Measurements from ENCODE around the gene DTNBP1.

Gene DTNBP1

GRCh38 chr6:15513131-15513771, 149.6 kb downstream of the DTNBP1 start:
- DNase-seq, result no peak

GRCh38 chr6:15512721-15513120, 150.1 kb downstream of the DTNBP1 start:
- DNase-seq, result no peak

GRCh38 chr6:15512126-15512525, 150.7 kb downstream of the DTNBP1 start:
- no peak for DNase-seq

GRCh38 chr6:15511248-15512125, 151.3 kb downstream of the DTNBP1 start:
- DNase-seq, result no peak

- DNase-seq, result no peak
Measured at GRCh38 chr6:15510536-15511247, 152.1 kb downstream of the DTNBP1 start.

GRCh38 chr6:15510121-15510520, 152.7 kb downstream of the DTNBP1 start:
- DNase-seq, result no peak

GRCh38 chr6:15509335-15509933, 153.4 kb downstream of the DTNBP1 start:
- no peak for DNase-seq

GRCh38 chr6:15508931-15509330, 153.9 kb downstream of the DTNBP1 start:
- DNase-seq, result no peak

- no peak for DNase-seq
Measured at GRCh38 chr6:15508441-15508871, 154.4 kb downstream of the DTNBP1 start.

GRCh38 chr6:15507746-15508145, 155.1 kb downstream of the DTNBP1 start:
- DNase-seq, result no peak

GRCh38 chr6:15507221-15507620, 155.6 kb downstream of the DTNBP1 start:
- DNase-seq, result no peak

- DNase-seq, result no peak
Measured at GRCh38 chr6:15506066-15506465, 156.8 kb downstream of the DTNBP1 start.

- DNase-seq, result no peak
Measured at GRCh38 chr6:15505463-15505918, 157.3 kb downstream of the DTNBP1 start.

- DNase-seq, result no peak
Measured at GRCh38 chr6:15504581-15505350, 158.1 kb downstream of the DTNBP1 start.

GRCh38 chr6:15504040-15504495, 158.8 kb downstream of the DTNBP1 start:
- no peak for DNase-seq

- no peak for DNase-seq
Measured at GRCh38 chr6:15503346-15503680, 159.5 kb downstream of the DTNBP1 start.

GRCh38 chr6:15502446-15503345, 160.1 kb downstream of the DTNBP1 start:
- no peak for DNase-seq

- no peak for DNase-seq
Measured at GRCh38 chr6:15501826-15502445, 160.9 kb downstream of the DTNBP1 start.

GRCh38 chr6:15500901-15501825, 161.7 kb downstream of the DTNBP1 start:
- DNase-seq, result no peak

Measured in activated T-cell treated with anti-CD3 and anti-CD28 coated beads, Interleukin-2, amount 50 U/mL, for 48 hours (primary cell).